ENCODE results near the gene TMBIM6. TPM values are rescaled to one million over a fixed set of nuclear protein-coding genes. Genes with fewer than 3 reads are reported as not detected.
A peak's percentile ranks its signal among the peaks of the same experiment; 100 is the strongest.
"Not testable (repeated sequence)": the region's sequence is repeated elsewhere in the genome, so short reads cannot be mapped to it uniquely, and the experiment has no call there.

The TMBIM6 gene
- total and polyA plus RNA-seq, 7 experiments from 2014 or later: 307 to 916 (median 392) TPM

- no peak for ATAC-seq
- CTCF ChIA-PET: interaction anchor here (0.9 to 1.2 kb wide), 3 partner anchors 46 to 112 kb away, joined by 3 read pairs; partner anchors contain the start of gene NCKAP5L
- Mint-ChIP-seq H3K4me3 (no peak overlapping the region), H3K27me3 (peaks cover 5 to 42% (median 16%) of the 10 kb centered on the region in 5 donors), H3K9me3 (no peaks in the 10 kb centered on the region), H3K36me3 (no peaks in the 10 kb centered on the region), H3K27ac (no peak overlapping the region), H3K4me1 (no peaks in the 10 kb centered on the region)
- Histone ChIP-seq H3K4me3 (ENCODE audit: low read length) (no peak overlapping the region), H3K9me3 (ENCODE audit: control insufficient read depth in 2 of 3, low read length in 3 of 3) (no peaks in the 10 kb centered on the region), H3K36me3 (ENCODE audit: control insufficient read depth in 2 of 3, insufficient read depth in 3 of 3, low read length in 3 of 3) (no peaks in the 10 kb centered on the region), H3K27me3 (ENCODE audit: control insufficient read depth in 2 of 2, insufficient read depth in 2 of 2, low read length in 2 of 2) (peaks cover 0 to 3% of the 10 kb centered on the region in 2 donors), H3K27ac (ENCODE audit: low read depth, low read length) (no peak overlapping the region), H3K4me1 (ENCODE audit: control insufficient read depth in 2 of 2, insufficient read depth in 2 of 2, low read length in 2 of 2) (no peaks in the 10 kb centered on the region)
- no peak for DNase-seq
- intact Hi-C loops (cut with micrococcal nuclease): no loop called here
- POLR2A ChIA-PET: interaction anchor here (1.0 kb wide), 1 partner anchor 25 kb away, joined by 3 read pairs; the partner anchor contains the start of gene TMBIM6
Measured at GRCh38 chr12:49716553-49716952, 24.8 kb upstream of the TMBIM6 start.

- not testable (repeated sequence) for ATAC-seq
Measured at GRCh38 chr12:49717800-49718199, 23.6 kb upstream of the TMBIM6 start.

GRCh38 chr12:49720214-49720613 is 21.1 kb upstream of the TMBIM6 start:
- H3K36me3 Mint-ChIP-seq: no peaks in the 10 kb centered on the region
- H3K36me3 ChIP-seq (ENCODE audit: control insufficient read depth in 2 of 3, insufficient read depth in 3 of 3, low read length in 3 of 3): no peaks in the 10 kb centered on the region
- peaks cover 0 to 45% (median 9%) of the 10 kb centered on the region in 5 donors for H3K27me3 Mint-ChIP-seq
- DNase-seq (no peak), ATAC-seq (peak; percentile 44)
- H3K9me3 ChIP-seq (ENCODE audit: control insufficient read depth in 2 of 3, low read length in 3 of 3): no peaks in the 10 kb centered on the region
- no peaks in the 10 kb centered on the region for H3K4me1 Mint-ChIP-seq
- H3K27me3 ChIP-seq (ENCODE audit: control insufficient read depth in 2 of 2, insufficient read depth in 2 of 2, low read length in 2 of 2): no peaks in the 10 kb centered on the region
- no peak overlapping the region for H3K4me3 ChIP-seq (ENCODE audit: low read length)
- intact Hi-C loops (cut with micrococcal nuclease): loop anchor here in 1 of 2 donors (1.0 kb wide), 1 partner anchor 58 kb away; no protein-coding TSS in a partner anchor
- H3K4me3 Mint-ChIP-seq: no peak overlapping the region
- H3K27ac ChIP-seq (ENCODE audit: low read depth, low read length): no peak overlapping the region
- CTCF ChIA-PET: interaction anchor here (1.4 kb wide), 1 partner anchor 76 kb away, joined by 4 read pairs; no protein-coding TSS in a partner anchor
- H3K4me1 ChIP-seq (ENCODE audit: control insufficient read depth in 2 of 2, insufficient read depth in 2 of 2, low read length in 2 of 2): no peaks in the 10 kb centered on the region
- no peak overlapping the region for H3K27ac Mint-ChIP-seq
- POLR2A ChIA-PET: no interaction called here
- H3K9me3 Mint-ChIP-seq: no peaks in the 10 kb centered on the region

More at GRCh38 chr12:49717800-49718199, 23.6 kb upstream of the TMBIM6 start:
- H3K27ac ChIP-seq (ENCODE audit: low read depth, low read length); H3K36me3 Mint-ChIP-seq; H3K4me3 Mint-ChIP-seq; POLR2A ChIA-PET; H3K9me3 ChIP-seq (ENCODE audit: control insufficient read depth in 2 of 3, low read length in 3 of 3); H3K4me3 ChIP-seq (ENCODE audit: low read length); H3K27ac Mint-ChIP-seq; H3K36me3 ChIP-seq (ENCODE audit: control insufficient read depth in 2 of 3, insufficient read depth in 3 of 3, low read length in 3 of 3); H3K4me1 ChIP-seq (ENCODE audit: control insufficient read depth in 2 of 2, insufficient read depth in 2 of 2, low read length in 2 of 2); H3K9me3 Mint-ChIP-seq; intact Hi-C loops (cut with micrococcal nuclease); H3K27me3 ChIP-seq (ENCODE audit: control insufficient read depth in 2 of 2, insufficient read depth in 2 of 2, low read length in 2 of 2); CTCF ChIA-PET; H3K4me1 Mint-ChIP-seq; DNase-seq: not testable (repeated sequence)
- peaks cover 1 to 39% (median 13%) of the 10 kb centered on the region in 5 donors for H3K27me3 Mint-ChIP-seq

GRCh38 chr12:49721355-49721754 is 20.0 kb upstream of the TMBIM6 start:
- H3K4me1 ChIP-seq (ENCODE audit: control insufficient read depth in 2 of 2, insufficient read depth in 2 of 2, low read length in 2 of 2); intact Hi-C loops (cut with micrococcal nuclease); H3K36me3 Mint-ChIP-seq; H3K4me3 ChIP-seq (ENCODE audit: low read length); H3K27ac Mint-ChIP-seq; H3K9me3 Mint-ChIP-seq; POLR2A ChIA-PET; ATAC-seq; H3K4me1 Mint-ChIP-seq; H3K27me3 ChIP-seq (ENCODE audit: control insufficient read depth in 2 of 2, insufficient read depth in 2 of 2, low read length in 2 of 2); DNase-seq; H3K4me3 Mint-ChIP-seq; H3K36me3 ChIP-seq (ENCODE audit: control insufficient read depth in 2 of 3, insufficient read depth in 3 of 3, low read length in 3 of 3); H3K27ac ChIP-seq (ENCODE audit: low read depth, low read length); H3K9me3 ChIP-seq (ENCODE audit: control insufficient read depth in 2 of 3, low read length in 3 of 3): not testable (repeated sequence)
- peaks cover 0 to 46% (median 10%) of the 10 kb centered on the region in 5 donors for H3K27me3 Mint-ChIP-seq
- CTCF ChIA-PET: interaction anchor here (1.4 kb wide), 1 partner anchor 77 kb away, joined by 4 read pairs; no protein-coding TSS in a partner anchor

GRCh38 chr12:49728446-49728845 is 12.9 kb upstream of the TMBIM6 start:
- Histone ChIP-seq H3K27me3 (ENCODE audit: control insufficient read depth in 2 of 2, insufficient read depth in 2 of 2, low read length in 2 of 2) (no peaks in the 10 kb centered on the region), H3K36me3 (ENCODE audit: control insufficient read depth in 2 of 3, insufficient read depth in 3 of 3, low read length in 3 of 3) (no peaks in the 10 kb centered on the region), H3K9me3 (ENCODE audit: control insufficient read depth in 2 of 3, low read length in 3 of 3) (no peaks in the 10 kb centered on the region), H3K4me3 (ENCODE audit: low read length) (no peak overlapping the region), H3K27ac (ENCODE audit: low read depth, low read length) (no peak overlapping the region), H3K4me1 (ENCODE audit: control insufficient read depth in 2 of 2, insufficient read depth in 2 of 2, low read length in 2 of 2) (no peaks in the 10 kb centered on the region)
- Mint-ChIP-seq H3K27ac (no peak overlapping the region), H3K36me3 (peaks cover 0 to 4% (median 0%) of the 10 kb centered on the region in 5 donors), H3K27me3 (peaks cover 0 to 33% (median 15%) of the 10 kb centered on the region in 5 donors), H3K4me3 (no peak overlapping the region), H3K4me1 (no peaks in the 10 kb centered on the region), H3K9me3 (no peaks in the 10 kb centered on the region)
- ChIA-PET POLR2A (interaction anchor here (0.6 kb wide), 1 partner anchor 58 kb away, joined by 3 read pairs; no protein-coding TSS in a partner anchor), CTCF (no interaction called here)
- ATAC-seq (no peak), DNase-seq (no peak)
- intact Hi-C loops (cut with micrococcal nuclease): no loop called here

GRCh38 chr12:49730050-49730449 is 11.3 kb upstream of the TMBIM6 start:
- CTCF ChIA-PET: interaction anchor here (0.5 kb wide), 1 partner anchor 34 kb away, joined by 3 read pairs; no protein-coding TSS in a partner anchor
- peaks cover 0 to 2% (median 0%) of the 10 kb centered on the region in 7 donors for H3K4me1 Mint-ChIP-seq

GRCh38 chr12:49730568-49731101 is 10.7 kb upstream of the TMBIM6 start:
- peaks cover 0 to 26% (median 3%) of the 10 kb centered on the region in 5 donors for H3K27me3 Mint-ChIP-seq
- Histone ChIP-seq H3K27me3 (ENCODE audit: control insufficient read depth in 2 of 2, insufficient read depth in 2 of 2, low read length in 2 of 2) (no peaks in the 10 kb centered on the region), H3K4me1 (ENCODE audit: control insufficient read depth in 2 of 2, insufficient read depth in 2 of 2, low read length in 2 of 2) (no peaks in the 10 kb centered on the region), H3K9me3 (ENCODE audit: control insufficient read depth in 2 of 3, low read length in 3 of 3) (peaks cover 0 to 4% (median 0%) of the 10 kb centered on the region in 3 experiments), H3K27ac (ENCODE audit: low read depth, low read length) (no peak overlapping the region), H3K36me3 (ENCODE audit: control insufficient read depth in 2 of 3, insufficient read depth in 3 of 3, low read length in 3 of 3) (no peaks in the 10 kb centered on the region), H3K4me3 (ENCODE audit: low read length) (no peak overlapping the region)
- no peak for DNase-seq
- POLR2A ChIA-PET: no interaction called here
- H3K4me1 Mint-ChIP-seq: peaks cover 0 to 2% (median 0%) of the 10 kb centered on the region in 7 donors
- H3K27ac Mint-ChIP-seq: no peak overlapping the region
- intact Hi-C loops (cut with micrococcal nuclease): no loop called here
- CTCF ChIA-PET: no interaction called here
- H3K9me3 Mint-ChIP-seq: peaks cover 2 to 9% (median 8%) of the 10 kb centered on the region in 11 donors
- no peak overlapping the region for H3K4me3 Mint-ChIP-seq
- H3K36me3 Mint-ChIP-seq: peaks cover 0 to 4% (median 3%) of the 10 kb centered on the region in 5 donors
- ATAC-seq: no peak

More at GRCh38 chr12:49730050-49730449, 11.3 kb upstream of the TMBIM6 start:
- Mint-ChIP-seq H3K27me3 (peaks cover 0 to 27% (median 7%) of the 10 kb centered on the region in 5 donors), H3K4me3 (no peak overlapping the region), H3K36me3 (peaks cover 0 to 4% (median 0%) of the 10 kb centered on the region in 5 donors), H3K27ac (no peak overlapping the region), H3K9me3 (peaks cover 0 to 5% (median 3%) of the 10 kb centered on the region in 11 donors)
- no peak for DNase-seq
- Histone ChIP-seq H3K4me1 (ENCODE audit: control insufficient read depth in 2 of 2, insufficient read depth in 2 of 2, low read length in 2 of 2) (no peaks in the 10 kb centered on the region), H3K9me3 (ENCODE audit: control insufficient read depth in 2 of 3, low read length in 3 of 3) (no peaks in the 10 kb centered on the region), H3K27me3 (ENCODE audit: control insufficient read depth in 2 of 2, insufficient read depth in 2 of 2, low read length in 2 of 2) (no peaks in the 10 kb centered on the region), H3K27ac (ENCODE audit: low read depth, low read length) (no peak overlapping the region), H3K4me3 (ENCODE audit: low read length) (no peak overlapping the region), H3K36me3 (ENCODE audit: control insufficient read depth in 2 of 3, insufficient read depth in 3 of 3, low read length in 3 of 3) (no peaks in the 10 kb centered on the region)
- POLR2A ChIA-PET: no interaction called here
- ATAC-seq: no peak
- intact Hi-C loops (cut with micrococcal nuclease): no loop called here
